ENCODE results near the gene ERICH4.

ERICH4 gene

GRCh38 chr19:41420101-41420880 is 22.7 kb upstream of the ERICH4 start:
- no peaks in the 10 kb centered on the region for H3K4me1 Mint-ChIP-seq
- no peak overlapping the region for H3K27ac Mint-ChIP-seq
- TF ChIP-seq CTCF (IDR thresholded peaks at IDR 0.05; ENCODE audit: unreplicated experiment in 3 of 3): no peak
- no peaks in the 10 kb centered on the region for H3K9me3 Mint-ChIP-seq
- no peak overlapping the region for H3K4me3 Mint-ChIP-seq
- H3K36me3 Mint-ChIP-seq (ENCODE audit: low read depth): peaks cover 39% of the 10 kb centered on the region
- no peaks in the 10 kb centered on the region for H3K27me3 Mint-ChIP-seq (ENCODE audit: low read depth)

GRCh38 chr19:41421314-41421713 is 21.6 kb upstream of the ERICH4 start:
- peaks cover 37% of the 10 kb centered on the region for H3K36me3 Mint-ChIP-seq (ENCODE audit: low read depth)
- H3K4me1 Mint-ChIP-seq: no peaks in the 10 kb centered on the region
- no peak for TF ChIP-seq CTCF (IDR thresholded peaks at IDR 0.05; ENCODE audit: unreplicated experiment in 3 of 3)
- H3K9me3 Mint-ChIP-seq: no peaks in the 10 kb centered on the region
- no peak overlapping the region for H3K27ac Mint-ChIP-seq
- peak overlapping the region in 1 of 3 experiments; percentile 32 for H3K4me3 Mint-ChIP-seq
- no peaks in the 10 kb centered on the region for H3K27me3 Mint-ChIP-seq (ENCODE audit: low read depth)

GRCh38 chr19:41421973-41422372 is 21.0 kb upstream of the ERICH4 start:
- peaks cover 4% of the 10 kb centered on the region for H3K4me1 Mint-ChIP-seq
- no peak for TF ChIP-seq CTCF (IDR thresholded peaks at IDR 0.05; ENCODE audit: unreplicated experiment in 3 of 3)
- no peaks in the 10 kb centered on the region for H3K9me3 Mint-ChIP-seq
- no peak overlapping the region for H3K4me3 Mint-ChIP-seq
- no peak overlapping the region for H3K27ac Mint-ChIP-seq
- peaks cover 39% of the 10 kb centered on the region for H3K36me3 Mint-ChIP-seq (ENCODE audit: low read depth)
- no peaks in the 10 kb centered on the region for H3K27me3 Mint-ChIP-seq (ENCODE audit: low read depth)

GRCh38 chr19:41422456-41422855 is 20.5 kb upstream of the ERICH4 start:
- peaks cover 40% of the 10 kb centered on the region for H3K36me3 Mint-ChIP-seq (ENCODE audit: low read depth)
- no peak for TF ChIP-seq CTCF (IDR thresholded peaks at IDR 0.05; ENCODE audit: unreplicated experiment in 3 of 3)
- peaks cover 6% of the 10 kb centered on the region for H3K4me1 Mint-ChIP-seq
- no peaks in the 10 kb centered on the region for H3K27me3 Mint-ChIP-seq (ENCODE audit: low read depth)
- no peak overlapping the region for H3K4me3 Mint-ChIP-seq
- no peaks in the 10 kb centered on the region for H3K9me3 Mint-ChIP-seq
- H3K27ac Mint-ChIP-seq: no peak overlapping the region

GRCh38 chr19:41422955-41423354 is 20.0 kb upstream of the ERICH4 start:
- TF ChIP-seq CTCF (IDR thresholded peaks at IDR 0.05; ENCODE audit: unreplicated experiment in 3 of 3): no peak
- Mint-ChIP-seq H3K36me3 (ENCODE audit: low read depth) (peaks cover 39% of the 10 kb centered on the region), H3K27me3 (ENCODE audit: low read depth) (no peaks in the 10 kb centered on the region), H3K27ac (no peak overlapping the region), H3K4me1 (peaks cover 11% of the 10 kb centered on the region), H3K9me3 (no peaks in the 10 kb centered on the region), H3K4me3 (no peak overlapping the region)

Data from nephron (organoid).